COLO668 (cell line): Measurements from ENCODE around the gene ASPHD1.
"Not testable (repeated sequence)": the region's sequence is repeated elsewhere in the genome, so short reads cannot be mapped to it uniquely, and the experiment has no call there.

Experiments
- DNase-seq: peaks from one replicate; lab custom pipeline; 2025; ENCODE audit not compliant: unreplicated experiment; lab: John Stamatoyannopoulos, UW

Gene ASPHD1

GRCh38 chr16:29907973-29908372 is 7.7 kb downstream of the ASPHD1 start:
- no peak for DNase-seq

- no peak for DNase-seq
These were observed 8.5 kb downstream of the ASPHD1 start for GRCh38 chr16:29908719-29909220.

- DNase-seq: no peak
These were observed 9.1 kb downstream of the ASPHD1 start for GRCh38 chr16:29909391-29909790.

- not testable (repeated sequence) for DNase-seq
These were observed 9.6 kb downstream of the ASPHD1 start for GRCh38 chr16:29909851-29910250.

GRCh38 chr16:29910819-29911675 is 10.8 kb downstream of the ASPHD1 start:
- DNase-seq: no peak

- no peak for DNase-seq
These were observed 11.4 kb downstream of the ASPHD1 start for GRCh38 chr16:29911676-29912010.

GRCh38 chr16:29912087-29912486 is 11.8 kb downstream of the ASPHD1 start:
- DNase-seq: no peak

- no peak for DNase-seq
These were observed 13.2 kb downstream of the ASPHD1 start for GRCh38 chr16:29913514-29913913.

GRCh38 chr16:29915590-29916247 is 15.4 kb downstream of the ASPHD1 start:
- DNase-seq: no peak

- DNase-seq: no peak
These were observed 16.7 kb downstream of the ASPHD1 start for GRCh38 chr16:29916979-29917378.

GRCh38 chr16:29920288-29921033 is 20.2 kb downstream of the ASPHD1 start:
- no peak for DNase-seq

- DNase-seq: no peak
These were observed 20.7 kb downstream of the ASPHD1 start for GRCh38 chr16:29921034-29921385.

GRCh38 chr16:29922326-29922725 is 22.0 kb downstream of the ASPHD1 start:
- DNase-seq: no peak

- no peak for DNase-seq
These were observed 22.8 kb downstream of the ASPHD1 start for GRCh38 chr16:29922986-29923501.

- DNase-seq: no peak
These were observed 24.9 kb downstream of the ASPHD1 start for GRCh38 chr16:29925105-29925756.

GRCh38 chr16:29925781-29926710 is 25.8 kb downstream of the ASPHD1 start, which contains the start of gene KCTD13:
Gene KCTD13 (minus strand): TSS chr16:29926226. CDS start chr16:29926033, 193 bp downstream.
- DNase-seq: peak; percentile 87

- peak; percentile 37 for DNase-seq
These were observed 26.4 kb downstream of the ASPHD1 start for GRCh38 chr16:29926711-29927052.

- no peak for DNase-seq
These were observed 27.0 kb downstream of the ASPHD1 start for GRCh38 chr16:29927070-29927905.

GRCh38 chr16:29931750-29932149 is 31.5 kb downstream of the ASPHD1 start:
- not testable (repeated sequence) for DNase-seq
